Measurements from ENCODE around the gene SWAP70. TPM values are rescaled to one million over a fixed set of nuclear protein-coding genes. Genes with fewer than 3 reads are reported as not detected.

SWAP70 gene
- total and polyA plus RNA-seq, 10 of the 15 experiments (the other 5 are each of a cell fraction or from before 2014, with no cell fraction given): 20.6 to 62.4 (median 41.7) TPM

DNA sequence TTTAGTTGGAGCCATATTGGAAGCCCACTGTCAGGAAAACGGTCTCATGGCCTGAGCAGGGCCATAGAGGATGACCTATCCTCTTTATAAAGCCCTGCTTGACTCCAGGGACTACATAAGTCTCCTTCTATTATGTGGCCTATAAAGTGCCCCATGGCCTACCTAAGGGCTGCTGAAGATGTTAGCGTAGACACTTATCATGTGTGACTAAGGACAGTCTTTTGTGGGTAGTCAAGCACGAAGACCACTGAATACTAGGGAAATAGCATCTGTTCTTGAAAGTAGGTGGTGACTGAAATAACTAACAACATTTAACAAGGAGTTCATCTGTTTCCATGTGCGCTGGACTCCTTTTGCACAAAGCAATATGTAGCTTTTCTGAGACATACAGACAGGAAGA, 117.1 kb downstream of the SWAP70 start (continued):
- TF ChIP-seq MLLT1 (IDR thresholded peaks at IDR 0.05): no peak
- no peak for TF ChIP-seq PAX5 (IDR thresholded peaks at IDR 0.05; ENCODE audit: borderline replicate concordance, low read depth, low read length)
- TF ChIP-seq EZH2 (IDR thresholded peaks at IDR 0.05; ENCODE audit: borderline replicate concordance, control insufficient read depth, low read depth, low read length): no peak
- no peak for TF ChIP-seq CBX5 (IDR thresholded peaks at IDR 0.05; ENCODE audit: low read depth)
- no peak for TF ChIP-seq RFX5 (IDR thresholded peaks at IDR 0.05; ENCODE audit: low read depth, low read length)
- TF ChIP-seq, protein P1, sequence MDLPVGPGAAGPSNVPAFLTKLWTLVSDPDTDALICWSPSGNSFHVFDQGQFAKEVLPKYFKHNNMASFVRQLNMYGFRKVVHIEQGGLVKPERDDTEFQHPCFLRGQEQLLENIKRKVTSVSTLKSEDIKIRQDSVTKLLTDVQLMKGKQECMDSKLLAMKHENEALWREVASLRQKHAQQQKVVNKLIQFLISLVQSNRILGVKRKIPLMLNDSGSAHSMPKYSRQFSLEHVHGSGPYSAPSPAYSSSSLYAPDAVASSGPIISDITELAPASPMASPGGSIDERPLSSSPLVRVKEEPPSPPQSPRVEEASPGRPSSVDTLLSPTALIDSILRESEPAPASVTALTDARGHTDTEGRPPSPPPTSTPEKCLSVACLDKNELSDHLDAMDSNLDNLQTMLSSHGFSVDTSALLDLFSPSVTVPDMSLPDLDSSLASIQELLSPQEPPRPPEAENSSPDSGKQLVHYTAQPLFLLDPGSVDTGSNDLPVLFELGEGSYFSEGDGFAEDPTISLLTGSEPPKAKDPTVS (IDR thresholded peaks at IDR 0.05; ENCODE audit: low read depth, low read length): no peak
- TF ChIP-seq JUND (IDR thresholded peaks at IDR 0.05; ENCODE audit: low read depth, low read length): no peak
- TF ChIP-seq, protein P2, sequence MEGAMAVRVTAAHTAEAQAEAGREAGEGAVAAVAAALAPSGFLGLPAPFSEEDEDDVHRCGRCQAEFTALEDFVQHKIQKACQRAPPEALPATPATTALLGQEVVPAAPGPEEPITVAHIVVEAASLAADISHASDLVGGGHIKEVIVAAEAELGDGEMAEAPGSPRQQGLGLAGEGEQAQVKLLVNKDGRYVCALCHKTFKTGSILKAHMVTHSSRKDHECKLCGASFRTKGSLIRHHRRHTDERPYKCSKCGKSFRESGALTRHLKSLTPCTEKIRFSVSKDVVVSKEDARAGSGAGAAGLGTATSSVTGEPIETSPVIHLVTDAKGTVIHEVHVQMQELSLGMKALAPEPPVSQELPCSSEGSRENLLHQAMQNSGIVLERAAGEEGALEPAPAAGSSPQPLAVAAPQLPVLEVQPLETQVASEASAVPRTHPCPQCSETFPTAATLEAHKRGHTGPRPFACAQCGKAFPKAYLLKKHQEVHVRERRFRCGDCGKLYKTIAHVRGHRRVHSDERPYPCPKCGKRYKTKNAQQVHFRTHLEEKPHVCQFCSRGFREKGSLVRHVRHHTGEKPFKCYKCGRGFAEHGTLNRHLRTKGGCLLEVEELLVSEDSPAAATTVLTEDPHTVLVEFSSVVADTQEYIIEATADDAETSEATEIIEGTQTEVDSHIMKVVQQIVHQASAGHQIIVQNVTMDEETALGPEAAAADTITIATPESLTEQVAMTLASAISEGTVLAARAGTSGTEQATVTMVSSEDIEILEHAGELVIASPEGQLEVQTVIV (IDR thresholded peaks at IDR 0.05; ENCODE audit: borderline replicate concordance, partially characterized antibody): no peak
- no peak for TF ChIP-seq E2F8 (IDR thresholded peaks at IDR 0.05; ENCODE audit: low read depth, partially characterized antibody)
- TF ChIP-seq BRCA1 (IDR thresholded peaks at IDR 0.05; ENCODE audit: low read depth, low read length): no peak
- TF ChIP-seq ZBED1 (IDR thresholded peaks at IDR 0.05; ENCODE audit: borderline replicate concordance): no peak
- TF ChIP-seq FOXM1 (IDR thresholded peaks at IDR 0.05; ENCODE audit: low read depth, low read length): no peak
- no peak for TF ChIP-seq IRF5 (IDR thresholded peaks at IDR 0.05; ENCODE audit: borderline replicate concordance)
- TF ChIP-seq IRF4 (IDR thresholded peaks at IDR 0.05; ENCODE audit: low read depth, low read length): no peak

All from GM12878 (cell line).